ENCODE results near the gene CES4A. TPM values are rescaled to one million over a fixed set of nuclear protein-coding genes. Genes with fewer than 3 reads are reported as not detected.

Gene CES4A
- total and polyA plus RNA-seq, 2 of the 13 experiments (the other 11 are each of a cell fraction or from before 2014, with no cell fraction given): 0.09 to 0.17 TPM

- TF ChIP-seq, protein P1, sequence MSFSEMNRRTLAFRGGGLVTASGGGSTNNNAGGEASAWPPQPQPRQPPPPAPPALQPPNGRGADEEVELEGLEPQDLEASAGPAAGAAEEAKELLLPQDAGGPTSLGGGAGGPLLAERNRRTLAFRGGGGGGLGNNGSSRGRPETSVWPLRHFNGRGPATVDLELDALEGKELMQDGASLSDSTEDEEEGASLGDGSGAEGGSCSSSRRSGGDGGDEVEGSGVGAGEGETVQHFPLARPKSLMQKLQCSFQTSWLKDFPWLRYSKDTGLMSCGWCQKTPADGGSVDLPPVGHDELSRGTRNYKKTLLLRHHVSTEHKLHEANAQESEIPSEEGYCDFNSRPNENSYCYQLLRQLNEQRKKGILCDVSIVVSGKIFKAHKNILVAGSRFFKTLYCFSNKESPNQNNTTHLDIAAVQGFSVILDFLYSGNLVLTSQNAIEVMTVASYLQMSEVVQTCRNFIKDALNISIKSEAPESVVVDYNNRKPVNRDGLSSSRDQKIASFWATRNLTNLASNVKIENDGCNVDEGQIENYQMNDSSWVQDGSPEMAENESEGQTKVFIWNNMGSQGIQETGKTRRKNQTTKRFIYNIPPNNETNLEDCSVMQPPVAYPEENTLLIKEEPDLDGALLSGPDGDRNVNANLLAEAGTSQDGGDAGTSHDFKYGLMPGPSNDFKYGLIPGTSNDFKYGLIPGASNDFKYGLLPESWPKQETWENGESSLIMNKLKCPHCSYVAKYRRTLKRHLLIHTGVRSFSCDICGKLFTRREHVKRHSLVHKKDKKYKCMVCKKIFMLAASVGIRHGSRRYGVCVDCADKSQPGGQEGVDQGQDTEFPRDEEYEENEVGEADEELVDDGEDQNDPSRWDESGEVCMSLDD (CRISPR knock-in tag; IDR thresholded peaks at IDR 0.05; ENCODE audit: borderline replicate concordance): no peak
- no peak for TF ChIP-seq MTA3 (CRISPR knock-in tag; IDR thresholded peaks at IDR 0.05)
- TF ChIP-seq FOXA1 (IDR thresholded peaks at IDR 0.05): no peak
- TF ChIP-seq FOXA1 (CRISPR knock-in tag; IDR thresholded peaks at IDR 0.05): no peak
- no peak for TF ChIP-seq ZNF546 (CRISPR knock-in tag; conservative IDR thresholded peaks at IDR 0.05)
- 0 out of 2 replicates have a peak, but pooled peaks have one; percentile 3 for TF ChIP-seq SP2 (CRISPR knock-in tag; IDR thresholded peaks at IDR 0.05)
- TF ChIP-seq ESRRA (CRISPR knock-in tag; IDR thresholded peaks at IDR 0.05; ENCODE audit: low read depth): no peak
- no peak for TF ChIP-seq SCMH1 (CRISPR knock-in tag; IDR thresholded peaks at IDR 0.05; ENCODE audit: borderline replicate concordance)
- no peak; the same call in 1 of the 2 replicates for TF ChIP-seq IRX3 (CRISPR knock-in tag; IDR thresholded peaks at IDR 0.05; ENCODE audit: borderline replicate concordance, low read depth)
- TF ChIP-seq, protein P2, sequence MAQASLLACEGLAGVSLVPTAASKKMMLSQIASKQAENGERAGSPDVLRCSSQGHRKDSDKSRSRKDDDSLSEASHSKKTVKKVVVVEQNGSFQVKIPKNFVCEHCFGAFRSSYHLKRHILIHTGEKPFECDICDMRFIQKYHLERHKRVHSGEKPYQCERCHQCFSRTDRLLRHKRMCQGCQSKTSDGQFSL (CRISPR knock-in tag; IDR thresholded peaks at IDR 0.05): no peak
- TF ChIP-seq ZNF773 (CRISPR knock-in tag; IDR thresholded peaks at IDR 0.05; ENCODE audit: borderline replicate concordance): no peak
- TF ChIP-seq TOPORS (CRISPR knock-in tag; IDR thresholded peaks at IDR 0.05): no peak; the same call in 1 of the 2 replicates
- TF ChIP-seq, protein P3, sequence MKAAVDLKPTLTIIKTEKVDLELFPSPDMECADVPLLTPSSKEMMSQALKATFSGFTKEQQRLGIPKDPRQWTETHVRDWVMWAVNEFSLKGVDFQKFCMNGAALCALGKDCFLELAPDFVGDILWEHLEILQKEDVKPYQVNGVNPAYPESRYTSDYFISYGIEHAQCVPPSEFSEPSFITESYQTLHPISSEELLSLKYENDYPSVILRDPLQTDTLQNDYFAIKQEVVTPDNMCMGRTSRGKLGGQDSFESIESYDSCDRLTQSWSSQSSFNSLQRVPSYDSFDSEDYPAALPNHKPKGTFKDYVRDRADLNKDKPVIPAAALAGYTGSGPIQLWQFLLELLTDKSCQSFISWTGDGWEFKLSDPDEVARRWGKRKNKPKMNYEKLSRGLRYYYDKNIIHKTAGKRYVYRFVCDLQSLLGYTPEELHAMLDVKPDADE (CRISPR knock-in tag; IDR thresholded peaks at IDR 0.05): no peak
- TF ChIP-seq ZNF24 (IDR thresholded peaks at IDR 0.05): no peak
- TF ChIP-seq, protein P4, sequence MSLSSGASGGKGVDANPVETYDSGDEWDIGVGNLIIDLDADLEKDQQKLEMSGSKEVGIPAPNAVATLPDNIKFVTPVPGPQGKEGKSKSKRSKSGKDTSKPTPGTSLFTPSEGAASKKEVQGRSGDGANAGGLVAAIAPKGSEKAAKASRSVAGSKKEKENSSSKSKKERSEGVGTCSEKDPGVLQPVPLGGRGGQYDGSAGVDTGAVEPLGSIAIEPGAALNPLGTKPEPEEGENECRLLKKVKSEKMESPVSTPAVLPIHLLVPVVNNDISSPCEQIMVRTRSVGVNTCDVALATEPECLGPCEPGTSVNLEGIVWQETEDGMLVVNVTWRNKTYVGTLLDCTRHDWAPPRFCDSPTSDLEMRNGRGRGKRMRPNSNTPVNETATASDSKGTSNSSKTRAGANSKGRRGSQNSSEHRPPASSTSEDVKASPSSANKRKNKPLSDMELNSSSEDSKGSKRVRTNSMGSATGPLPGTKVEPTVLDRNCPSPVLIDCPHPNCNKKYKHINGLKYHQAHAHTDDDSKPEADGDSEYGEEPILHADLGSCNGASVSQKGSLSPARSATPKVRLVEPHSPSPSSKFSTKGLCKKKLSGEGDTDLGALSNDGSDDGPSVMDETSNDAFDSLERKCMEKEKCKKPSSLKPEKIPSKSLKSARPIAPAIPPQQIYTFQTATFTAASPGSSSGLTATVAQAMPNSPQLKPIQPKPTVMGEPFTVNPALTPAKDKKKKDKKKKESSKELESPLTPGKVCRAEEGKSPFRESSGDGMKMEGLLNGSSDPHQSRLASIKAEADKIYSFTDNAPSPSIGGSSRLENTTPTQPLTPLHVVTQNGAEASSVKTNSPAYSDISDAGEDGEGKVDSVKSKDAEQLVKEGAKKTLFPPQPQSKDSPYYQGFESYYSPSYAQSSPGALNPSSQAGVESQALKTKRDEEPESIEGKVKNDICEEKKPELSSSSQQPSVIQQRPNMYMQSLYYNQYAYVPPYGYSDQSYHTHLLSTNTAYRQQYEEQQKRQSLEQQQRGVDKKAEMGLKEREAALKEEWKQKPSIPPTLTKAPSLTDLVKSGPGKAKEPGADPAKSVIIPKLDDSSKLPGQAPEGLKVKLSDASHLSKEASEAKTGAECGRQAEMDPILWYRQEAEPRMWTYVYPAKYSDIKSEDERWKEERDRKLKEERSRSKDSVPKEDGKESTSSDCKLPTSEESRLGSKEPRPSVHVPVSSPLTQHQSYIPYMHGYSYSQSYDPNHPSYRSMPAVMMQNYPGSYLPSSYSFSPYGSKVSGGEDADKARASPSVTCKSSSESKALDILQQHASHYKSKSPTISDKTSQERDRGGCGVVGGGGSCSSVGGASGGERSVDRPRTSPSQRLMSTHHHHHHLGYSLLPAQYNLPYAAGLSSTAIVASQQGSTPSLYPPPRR (CRISPR knock-in tag; IDR thresholded peaks at IDR 0.05; ENCODE audit: borderline replicate concordance): no peak
- peak; percentile 66; the same call in 1 of the 2 replicates for TF ChIP-seq ZSCAN12 (CRISPR knock-in tag; IDR thresholded peaks at IDR 0.05)
- TF ChIP-seq ZBTB1 (CRISPR knock-in tag; IDR thresholded peaks at IDR 0.05; ENCODE audit: borderline replicate concordance): no peak
- no peak for TF ChIP-seq ZNF557 (CRISPR knock-in tag; IDR thresholded peaks at IDR 0.05)
- TF ChIP-seq ZNF772 (CRISPR knock-in tag; IDR thresholded peaks at IDR 0.05): 0 out of 2 replicates have a peak, but pooled peaks have one; percentile 16
- no peak for TF ChIP-seq EED (CRISPR knock-in tag; IDR thresholded peaks at IDR 0.05)
- TF ChIP-seq SOX13 (IDR thresholded peaks at IDR 0.05): no peak
- no peak for TF ChIP-seq SOX13 (CRISPR knock-in tag; conservative IDR thresholded peaks at IDR 0.05 in 1 of 2, IDR thresholded peaks at IDR 0.05 in 1 of 2)
Measured at GRCh38 chr16:66961065-66961744, 27.2 kb upstream of the CES4A start, which contains the start of gene CES3 (continued).
